Measurements from ENCODE around the gene SLIT3.
A peak's percentile ranks its signal among the peaks of the same experiment; 100 is the strongest.

SLIT3 gene

GRCh38 chr5:169301386-169301934 is 521 bp upstream of the SLIT3 start:
- H3K4me3 ChIP-seq (ENCODE audit: control insufficient read depth, low read depth, low read length) = peak overlapping the region; percentile 40
- DNase-seq (ENCODE audit: low read depth) = no peak
- TF ChIP-seq CTCF (conservative IDR thresholded peaks at IDR 0.05; ENCODE audit: control insufficient read depth, insufficient read depth, low read depth, low read length) = no peak

- H3K4me3 ChIP-seq (ENCODE audit: control insufficient read depth, low read depth, low read length) = peak overlapping the region; percentile 46
- no peak for TF ChIP-seq CTCF (conservative IDR thresholded peaks at IDR 0.05; ENCODE audit: control insufficient read depth, insufficient read depth, low read depth, low read length)
- DNase-seq (ENCODE audit: low read depth) = peak; percentile 28
Measured at GRCh38 chr5:169299663-169300467, 1.1 kb downstream of the SLIT3 start.

- no peak for TF ChIP-seq CTCF (conservative IDR thresholded peaks at IDR 0.05; ENCODE audit: control insufficient read depth, insufficient read depth, low read depth, low read length)
- no peak for DNase-seq (ENCODE audit: low read depth)
- peak overlapping the region; percentile 46 for H3K4me3 ChIP-seq (ENCODE audit: control insufficient read depth, low read depth, low read length)
Measured at GRCh38 chr5:169299191-169299662, 1.7 kb downstream of the SLIT3 start.

- TF ChIP-seq CTCF (conservative IDR thresholded peaks at IDR 0.05; ENCODE audit: control insufficient read depth, insufficient read depth, low read depth, low read length) = no peak
- no peak overlapping the region for H3K4me3 ChIP-seq (ENCODE audit: control insufficient read depth, low read depth, low read length)
- DNase-seq (ENCODE audit: low read depth) = no peak
Measured at GRCh38 chr5:169298193-169298592, 2.7 kb downstream of the SLIT3 start.

GRCh38 chr5:169296419-169297143 is 4.4 kb downstream of the SLIT3 start:
- TF ChIP-seq CTCF (conservative IDR thresholded peaks at IDR 0.05; ENCODE audit: control insufficient read depth, insufficient read depth, low read depth, low read length) = no peak
- H3K4me3 ChIP-seq (ENCODE audit: control insufficient read depth, low read depth, low read length) = no peak overlapping the region
- DNase-seq (ENCODE audit: low read depth) = peak; percentile 83

DNA sequence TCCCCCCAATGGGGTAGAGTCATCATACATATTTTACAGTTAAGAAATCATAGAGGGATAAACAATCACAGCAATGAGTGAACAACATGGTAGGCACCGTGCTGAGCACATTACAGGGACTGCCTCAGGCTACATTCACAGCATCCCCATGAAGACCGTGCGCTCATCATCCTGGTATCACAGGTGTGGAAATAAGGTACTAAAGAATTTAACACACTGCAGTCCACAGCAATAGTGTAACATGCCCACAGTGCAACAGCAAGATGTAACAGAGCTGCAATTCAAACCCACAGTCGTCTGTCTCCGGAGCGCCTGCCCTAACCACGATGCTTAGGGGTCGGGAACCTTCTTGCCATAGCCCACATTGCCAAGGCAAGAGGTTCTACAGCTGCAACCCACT is 5.6 kb downstream of the SLIT3 start:
- no peak for DNase-seq (ENCODE audit: low read depth)
- no peak overlapping the region for H3K4me3 ChIP-seq (ENCODE audit: control insufficient read depth, low read depth, low read length)
- no peak for TF ChIP-seq CTCF (conservative IDR thresholded peaks at IDR 0.05; ENCODE audit: control insufficient read depth, insufficient read depth, low read depth, low read length)
